K562 (cell line): Measurements from ENCODE around the gene ERMP1. TPM values are rescaled to one million over a fixed set of nuclear protein-coding genes. Genes with fewer than 3 reads are reported as not detected.
A peak's percentile ranks its signal among the peaks of the same experiment; 100 is the strongest.

Experiments
- HMGN3 ChIP-seq: IDR thresholded peaks from 2 replicates; pipeline ENCODE4 v1.6.1; 2011; ENCODE audit warnings: borderline replicate concordance, low read depth, mild to moderate bottlenecking, mixed read lengths, low read length; ENCODE audit not compliant: insufficient read length; ENCODE audit errors: extremely low read depth
- HNRNPLL ChIP-seq: fragments of 200-400 bp; formaldehyde crosslinking; IDR thresholded peaks from 2 replicates; pipeline ENCODE4 v1.6.1; 2017; ENCODE audit warnings: low read length, low read depth, mild to moderate bottlenecking; ENCODE audit not compliant: poor library complexity, severe bottlenecking
- IRF2 ChIP-seq: sonication (generic); formaldehyde crosslinking; IDR thresholded peaks from 2 replicates; pipeline ENCODE4 v1.8.1; 2022; ENCODE audit warnings: mild to moderate bottlenecking, missing genetic modification reagents
- KDM5B ChIP-seq: fragments of 200-600 bp; sonication (generic); IDR thresholded peaks from 2 replicates; pipeline ENCODE4 v1.6.1; 2012; ENCODE audit warnings: low read depth, mild to moderate bottlenecking, moderate library complexity, low read length, control low read depth, inconsistent platforms; ENCODE audit not compliant: insufficient replicate concordance
- MTA1 ChIP-seq: fragments of 450-650 bp; IDR thresholded peaks from 2 replicates; pipeline ENCODE4 v1.6.1; 2017; ENCODE audit warnings: borderline replicate concordance
- POLR2AphosphoS5 ChIP-seq: IDR thresholded peaks from 2 replicates; pipeline ENCODE4 v1.6.1; 2011; ENCODE audit warnings: mild to moderate bottlenecking, low read depth, low read length, moderate library complexity; ENCODE audit not compliant: control insufficient read depth, insufficient read depth
- RBM25 ChIP-seq: fragments of 200-400 bp; formaldehyde crosslinking; IDR thresholded peaks from 2 replicates; pipeline ENCODE4 v1.6.1; 2018; ENCODE audit warnings: low read length, low read depth, moderate library complexity; ENCODE audit not compliant: severe bottlenecking
- SMAD4 ChIP-seq: fragments of 250-450 bp; sonication (Bioruptor Pico); conservative IDR thresholded peaks from 2 replicates; pipeline ENCODE4 v1.8.0; 2021; ENCODE audit warnings: inconsistent platforms, mild to moderate bottlenecking, moderate library complexity
- SP1 ChIP-seq: sonication (generic); formaldehyde crosslinking; IDR thresholded peaks from 2 replicates; pipeline ENCODE4 v1.8.1; 2022; ENCODE audit warnings: mild to moderate bottlenecking, missing genetic modification reagents
- TAF1 ChIP-seq: IDR thresholded peaks from 2 replicates; pipeline ENCODE4 v1.6.1; 2011; ENCODE audit warnings: mild to moderate bottlenecking, low read length, moderate library complexity; ENCODE audit not compliant: insufficient read depth, control insufficient read depth, severe bottlenecking; ENCODE audit errors: extremely low read depth
- ZNF507 ChIP-seq: conservative IDR thresholded peaks from 2 replicates; pipeline ENCODE4 v1.6.1; 2017; ENCODE audit warnings: missing genetic modification characterization, missing compliant biosample characterization
- ZNF75A ChIP-seq: fragments of 450-650 bp; formaldehyde crosslinking; IDR thresholded peaks from 2 replicates; pipeline ENCODE4 v1.4.0; 2020; ENCODE audit warnings: mild to moderate bottlenecking
- polyA plus RNA-seq, 8 experiments: library from polyadenylated mRNA; depleted of rRNA in 4 of 8; stranded (reverse) in 5 of 8; unstranded in 3 of 8; fragments of >200 nt; fragmentation: Nextera tagmentation in 2 of 8; fragmentation: Illumina TruSeq in 1 of 8; extraction: Ambion mirVana in 2 of 8; extraction: Trizol in 1 of 8; gene quantifications; 2 replicates each; pipeline versions ENCODE4 v1.2.1 to v1.2.3, GENCODE V29; 2011 to 2014; ENCODE audit warnings: inconsistent platforms in 1 of 8, missing spikeins in 1 of 8
- total RNA-seq, 7 experiments: library from RNA; depleted of rRNA in 6 of 7; stranded (reverse); fragments of >200 nt in 6 of 7; fragmentation: Illumina TruSeq in 2 of 7; extraction: Trizol in 2 of 7; gene quantifications; 2 replicates each; pipeline versions ENCODE4 v1.2.1 to v1.2.3, GENCODE V29; 2011 to 2021; ENCODE audit warnings: low replicate concordance in 1 of 7
- TF ChIP-seq, protein P1 (sequence below), 3 experiments: IDR thresholded peaks in 2 of 3; conservative IDR thresholded peaks in 1 of 3; 2 replicates each; pipeline ENCODE4 v1.5.1; 2011 to 2012; ENCODE audit warnings: low read length in 3 of 3, mild to moderate bottlenecking in 3 of 3, control low read depth in 2 of 3, improper control_type of control experiment in 1 of 3, inconsistent platforms in 1 of 3, low read depth in 1 of 3, mixed read lengths in 1 of 3, moderate library complexity in 1 of 3; ENCODE audit not compliant: insufficient read depth in 2 of 3
- TF ChIP-seq, protein P2 (sequence below): fragments of 250-450 bp; sonication (Bioruptor Pico); IDR thresholded peaks from 2 replicates; pipeline ENCODE4 v1.4.0; 2020; ENCODE audit warnings: mild to moderate bottlenecking, moderate library complexity
- TF ChIP-seq, protein P3 (sequence below): fragments of 250-450 bp; sonication (Bioruptor Pico); IDR thresholded peaks from 2 replicates; pipeline ENCODE4 v1.9.0; 2021; ENCODE audit warnings: mild to moderate bottlenecking, inconsistent platforms
- TF ChIP-seq, protein P4 (sequence below): fragments of 250-450 bp; sonication (Bioruptor Pico); IDR thresholded peaks from 2 replicates; pipeline ENCODE4 v1.8.0; 2022; ENCODE audit warnings: inconsistent platforms, mild to moderate bottlenecking, moderate library complexity, borderline replicate concordance

ERMP1 gene
- total and polyA plus RNA-seq, 9 of the 15 experiments (the other 6 are each of a cell fraction or from before 2014, with no cell fraction given): 2.5 to 26.3 (median 12.6) TPM

DNA sequence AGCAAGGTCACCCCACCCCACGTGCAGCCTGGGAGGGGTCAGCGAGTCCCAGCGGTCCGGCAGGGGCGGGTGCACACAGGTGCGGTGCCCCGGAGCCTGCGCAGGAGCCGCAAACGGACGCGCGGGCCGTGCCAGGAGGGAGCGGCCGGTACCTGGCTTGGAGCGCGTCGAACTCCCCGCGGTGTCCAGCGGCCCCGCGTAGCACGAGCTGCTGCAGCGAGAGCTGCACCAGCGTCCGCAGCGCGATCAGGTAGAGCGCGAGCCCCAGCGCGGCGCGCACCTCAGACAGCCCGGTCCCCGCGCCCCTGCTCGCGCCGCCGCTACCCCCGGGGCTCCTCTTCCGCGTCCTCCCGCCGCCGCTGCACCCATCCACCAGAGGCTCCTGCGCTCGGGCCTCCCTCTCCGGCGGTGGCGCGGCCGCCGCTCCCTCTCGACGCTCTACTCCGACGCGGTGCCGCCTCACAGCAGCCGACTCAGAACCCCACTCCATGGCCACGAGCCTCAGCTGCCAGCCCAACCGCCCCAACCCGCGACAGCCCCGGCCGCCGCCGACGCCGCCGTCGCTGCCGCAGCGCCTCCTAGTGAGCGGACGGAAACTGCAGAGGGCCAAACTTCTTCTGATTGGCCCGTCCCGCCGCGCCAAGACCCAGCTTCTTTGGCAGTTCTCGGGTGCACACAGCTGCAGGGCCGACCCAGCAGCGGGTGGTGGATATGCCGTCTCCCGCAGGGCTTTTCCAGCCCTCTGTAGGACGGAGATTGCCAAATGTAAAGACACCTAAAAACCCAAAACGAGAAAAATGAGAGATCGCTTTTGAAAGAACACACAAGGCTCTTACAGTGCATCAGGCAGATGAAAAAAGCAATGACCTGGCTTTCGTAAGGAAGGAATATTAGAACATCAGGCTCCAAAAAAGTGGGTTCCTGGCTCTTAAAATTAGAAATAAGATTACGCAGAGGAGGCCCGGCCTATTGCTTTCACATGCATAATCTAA is at the start of gene ERMP1 (continued):
- peak; percentile 69 for TF ChIP-seq SMAD4
- TF ChIP-seq TAF1: peak; percentile 57
- TF ChIP-seq KDM5B: peak; percentile 78
- TF ChIP-seq ZNF75A (CRISPR knock-in tag): no peak
- TF ChIP-seq, protein P1, sequence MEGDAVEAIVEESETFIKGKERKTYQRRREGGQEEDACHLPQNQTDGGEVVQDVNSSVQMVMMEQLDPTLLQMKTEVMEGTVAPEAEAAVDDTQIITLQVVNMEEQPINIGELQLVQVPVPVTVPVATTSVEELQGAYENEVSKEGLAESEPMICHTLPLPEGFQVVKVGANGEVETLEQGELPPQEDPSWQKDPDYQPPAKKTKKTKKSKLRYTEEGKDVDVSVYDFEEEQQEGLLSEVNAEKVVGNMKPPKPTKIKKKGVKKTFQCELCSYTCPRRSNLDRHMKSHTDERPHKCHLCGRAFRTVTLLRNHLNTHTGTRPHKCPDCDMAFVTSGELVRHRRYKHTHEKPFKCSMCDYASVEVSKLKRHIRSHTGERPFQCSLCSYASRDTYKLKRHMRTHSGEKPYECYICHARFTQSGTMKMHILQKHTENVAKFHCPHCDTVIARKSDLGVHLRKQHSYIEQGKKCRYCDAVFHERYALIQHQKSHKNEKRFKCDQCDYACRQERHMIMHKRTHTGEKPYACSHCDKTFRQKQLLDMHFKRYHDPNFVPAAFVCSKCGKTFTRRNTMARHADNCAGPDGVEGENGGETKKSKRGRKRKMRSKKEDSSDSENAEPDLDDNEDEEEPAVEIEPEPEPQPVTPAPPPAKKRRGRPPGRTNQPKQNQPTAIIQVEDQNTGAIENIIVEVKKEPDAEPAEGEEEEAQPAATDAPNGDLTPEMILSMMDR (IDR thresholded peaks at IDR 0.05 in 2 of 3, conservative IDR thresholded peaks at IDR 0.05 in 1 of 3; ENCODE audit: insufficient read depth in 2 of 3, low read depth in 1 of 3, low read length in 3 of 3): peak; percentile 73 to 82 (median 82)
- TF ChIP-seq RBM25: peak; percentile 23
- 0 out of 2 replicates have a peak, but pooled peaks have one; percentile 34 for TF ChIP-seq SP1 (CRISPR knock-in tag)
- peak; percentile 30; the same call in 1 of the 2 replicates for TF ChIP-seq POLR2AphosphoS5
- peak; percentile 86 for TF ChIP-seq HNRNPLL
- no peak for TF ChIP-seq ZNF507 (tag)
- TF ChIP-seq, protein P2, sequence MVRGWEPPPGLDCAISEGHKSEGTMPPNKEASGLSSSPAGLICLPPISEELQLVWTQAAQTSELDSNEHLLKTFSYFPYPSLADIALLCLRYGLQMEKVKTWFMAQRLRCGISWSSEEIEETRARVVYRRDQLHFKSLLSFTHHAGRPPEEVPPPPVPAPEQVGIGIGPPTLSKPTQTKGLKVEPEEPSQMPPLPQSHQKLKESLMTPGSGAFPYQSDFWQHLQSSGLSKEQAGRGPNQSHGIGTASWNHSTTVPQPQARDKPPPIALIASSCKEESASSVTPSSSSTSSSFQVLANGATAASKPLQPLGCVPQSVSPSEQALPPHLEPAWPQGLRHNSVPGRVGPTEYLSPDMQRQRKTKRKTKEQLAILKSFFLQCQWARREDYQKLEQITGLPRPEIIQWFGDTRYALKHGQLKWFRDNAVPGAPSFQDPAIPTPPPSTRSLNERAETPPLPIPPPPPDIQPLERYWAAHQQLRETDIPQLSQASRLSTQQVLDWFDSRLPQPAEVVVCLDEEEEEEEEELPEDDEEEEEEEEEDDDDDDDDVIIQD (CRISPR knock-in tag): no peak
- TF ChIP-seq, protein P3, sequence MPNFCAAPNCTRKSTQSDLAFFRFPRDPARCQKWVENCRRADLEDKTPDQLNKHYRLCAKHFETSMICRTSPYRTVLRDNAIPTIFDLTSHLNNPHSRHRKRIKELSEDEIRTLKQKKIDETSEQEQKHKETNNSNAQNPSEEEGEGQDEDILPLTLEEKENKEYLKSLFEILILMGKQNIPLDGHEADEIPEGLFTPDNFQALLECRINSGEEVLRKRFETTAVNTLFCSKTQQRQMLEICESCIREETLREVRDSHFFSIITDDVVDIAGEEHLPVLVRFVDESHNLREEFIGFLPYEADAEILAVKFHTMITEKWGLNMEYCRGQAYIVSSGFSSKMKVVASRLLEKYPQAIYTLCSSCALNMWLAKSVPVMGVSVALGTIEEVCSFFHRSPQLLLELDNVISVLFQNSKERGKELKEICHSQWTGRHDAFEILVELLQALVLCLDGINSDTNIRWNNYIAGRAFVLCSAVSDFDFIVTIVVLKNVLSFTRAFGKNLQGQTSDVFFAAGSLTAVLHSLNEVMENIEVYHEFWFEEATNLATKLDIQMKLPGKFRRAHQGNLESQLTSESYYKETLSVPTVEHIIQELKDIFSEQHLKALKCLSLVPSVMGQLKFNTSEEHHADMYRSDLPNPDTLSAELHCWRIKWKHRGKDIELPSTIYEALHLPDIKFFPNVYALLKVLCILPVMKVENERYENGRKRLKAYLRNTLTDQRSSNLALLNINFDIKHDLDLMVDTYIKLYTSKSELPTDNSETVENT (CRISPR knock-in tag): no peak
- no peak for TF ChIP-seq IRF2 (CRISPR knock-in tag)
- TF ChIP-seq, protein P4, sequence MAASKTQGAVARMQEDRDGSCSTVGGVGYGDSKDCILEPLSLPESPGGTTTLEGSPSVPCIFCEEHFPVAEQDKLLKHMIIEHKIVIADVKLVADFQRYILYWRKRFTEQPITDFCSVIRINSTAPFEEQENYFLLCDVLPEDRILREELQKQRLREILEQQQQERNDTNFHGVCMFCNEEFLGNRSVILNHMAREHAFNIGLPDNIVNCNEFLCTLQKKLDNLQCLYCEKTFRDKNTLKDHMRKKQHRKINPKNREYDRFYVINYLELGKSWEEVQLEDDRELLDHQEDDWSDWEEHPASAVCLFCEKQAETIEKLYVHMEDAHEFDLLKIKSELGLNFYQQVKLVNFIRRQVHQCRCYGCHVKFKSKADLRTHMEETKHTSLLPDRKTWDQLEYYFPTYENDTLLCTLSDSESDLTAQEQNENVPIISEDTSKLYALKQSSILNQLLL: no peak
- TF ChIP-seq MTA1: no peak
- TF ChIP-seq HMGN3: peak; percentile 44
